ENCODE measurements around the gene SH3PXD2A.

Gene SH3PXD2A

GRCh38 chr10:103652599-103653281, 202.6 kb downstream of the SH3PXD2A start:
- H3K79me2 ChIP-seq (ENCODE audit: control insufficient read depth, insufficient read depth, low read length) = no peaks in the 10 kb centered on the region
- H2BK15ac ChIP-seq (replicated peaks; ENCODE audit: low read depth) = no peak overlapping the region
- no peaks in the 10 kb centered on the region for H3K27me3 ChIP-seq (ENCODE audit: insufficient read depth, low read length, poor library complexity)
- no peak overlapping the region for H4K5ac ChIP-seq (ENCODE audit: low read length)
- no peaks in the 10 kb centered on the region for H3K36me3 ChIP-seq (ENCODE audit: control insufficient read depth, insufficient read depth, low read length)
- H3K56ac ChIP-seq (ENCODE audit: low read length) = no peak overlapping the region
- WGBS (ENCODE audit: extremely low coverage, insufficient coverage, low lambda C conversion rate) = no CpG with 5 or more reads among the region's 15 CpGs
- H3K4me3 ChIP-seq (ENCODE audit: low read length) = no peak overlapping the region
- no peak overlapping the region for H3K4ac ChIP-seq (ENCODE audit: low read depth, low read length)
- H2BK5ac ChIP-seq (ENCODE audit: low read length) = no peak overlapping the region
- H3K9ac ChIP-seq (ENCODE audit: low read length) = no peak overlapping the region
- H3K23ac ChIP-seq (ENCODE audit: low read length) = no peak overlapping the region
- no peak overlapping the region for H4K8ac ChIP-seq (ENCODE audit: low read depth, low read length)
- no peak overlapping the region for H2BK120ac ChIP-seq (ENCODE audit: low read depth, low read length)
- no peak overlapping the region for H2AK5ac ChIP-seq (ENCODE audit: low read length)
- no peak overlapping the region for H3K4me2 ChIP-seq (ENCODE audit: low read length)
- no peaks in the 10 kb centered on the region for H3K4me1 ChIP-seq (ENCODE audit: control insufficient read depth, low read depth, low read length)
- peaks cover 2% of the 10 kb centered on the region for H3K79me1 ChIP-seq (ENCODE audit: low read length)
- H3K18ac ChIP-seq (ENCODE audit: low read length) = no peak overlapping the region
- no peak for DNase-seq
- no peak overlapping the region for H3K27ac ChIP-seq (ENCODE audit: low read depth, low read length)

GRCh38 chr10:103651783-103652476, 203.4 kb downstream of the SH3PXD2A start:
- H3K23ac ChIP-seq (ENCODE audit: low read length) = no peak overlapping the region
- DNase-seq = no peak
- H3K79me1 ChIP-seq (ENCODE audit: low read length) = peaks cover 2% of the 10 kb centered on the region
- no peak overlapping the region for H2BK5ac ChIP-seq (ENCODE audit: low read length)
- no peak overlapping the region for H4K8ac ChIP-seq (ENCODE audit: low read depth, low read length)
- no peaks in the 10 kb centered on the region for H3K27me3 ChIP-seq (ENCODE audit: insufficient read depth, low read length, poor library complexity)
- no peak overlapping the region for H2BK15ac ChIP-seq (replicated peaks; ENCODE audit: low read depth)
- no peak overlapping the region for H3K4ac ChIP-seq (ENCODE audit: low read depth, low read length)
- WGBS (ENCODE audit: extremely low coverage, insufficient coverage, low lambda C conversion rate) = no CpG with 5 or more reads among the region's 10 CpGs
- H3K79me2 ChIP-seq (ENCODE audit: control insufficient read depth, insufficient read depth, low read length) = no peaks in the 10 kb centered on the region
- no peak overlapping the region for H3K4me3 ChIP-seq (ENCODE audit: low read length)
- H3K56ac ChIP-seq (ENCODE audit: low read length) = no peak overlapping the region
- no peaks in the 10 kb centered on the region for H3K4me1 ChIP-seq (ENCODE audit: control insufficient read depth, low read depth, low read length)
- no peak overlapping the region for H3K18ac ChIP-seq (ENCODE audit: low read length)
- H3K27ac ChIP-seq (ENCODE audit: low read depth, low read length) = no peak overlapping the region
- no peak overlapping the region for H3K9ac ChIP-seq (ENCODE audit: low read length)
- no peak overlapping the region for H3K4me2 ChIP-seq (ENCODE audit: low read length)
- H4K5ac ChIP-seq (ENCODE audit: low read length) = no peak overlapping the region
- no peak overlapping the region for H2BK120ac ChIP-seq (ENCODE audit: low read depth, low read length)
- H2AK5ac ChIP-seq (ENCODE audit: low read length) = no peak overlapping the region
- H3K36me3 ChIP-seq (ENCODE audit: control insufficient read depth, insufficient read depth, low read length) = peaks cover 2% of the 10 kb centered on the region

- Histone ChIP-seq H2BK120ac (ENCODE audit: low read depth, low read length) (no peak overlapping the region), H3K9ac (ENCODE audit: low read length) (no peak overlapping the region), H4K8ac (ENCODE audit: low read depth, low read length) (no peak overlapping the region), H2BK5ac (ENCODE audit: low read length) (no peak overlapping the region), H3K56ac (ENCODE audit: low read length) (no peak overlapping the region), H3K27ac (ENCODE audit: low read depth, low read length) (no peak overlapping the region), H4K5ac (ENCODE audit: low read length) (no peak overlapping the region), H2AK5ac (ENCODE audit: low read length) (no peak overlapping the region), H3K4me3 (ENCODE audit: low read length) (no peak overlapping the region), H3K23ac (ENCODE audit: low read length) (no peak overlapping the region), H3K18ac (ENCODE audit: low read length) (no peak overlapping the region), H3K79me1 (ENCODE audit: low read length) (peaks cover 2% of the 10 kb centered on the region), H3K79me2 (ENCODE audit: control insufficient read depth, insufficient read depth, low read length) (no peaks in the 10 kb centered on the region), H3K4ac (ENCODE audit: low read depth, low read length) (no peak overlapping the region), H3K27me3 (ENCODE audit: insufficient read depth, low read length, poor library complexity) (no peaks in the 10 kb centered on the region), H2BK15ac (replicated peaks; ENCODE audit: low read depth) (no peak overlapping the region), H3K36me3 (ENCODE audit: control insufficient read depth, insufficient read depth, low read length) (peaks cover 2% of the 10 kb centered on the region), H3K4me1 (ENCODE audit: control insufficient read depth, low read depth, low read length) (no peaks in the 10 kb centered on the region), H3K4me2 (ENCODE audit: low read length) (no peak overlapping the region)
- no peak for DNase-seq
- WGBS (ENCODE audit: extremely low coverage, insufficient coverage, low lambda C conversion rate) = no CpG with 5 or more reads among the region's 1 CpG
These were observed 204.0 kb downstream of the SH3PXD2A start for GRCh38 chr10:103651333-103651732.

- H4K8ac ChIP-seq (ENCODE audit: low read depth, low read length) = no peak overlapping the region
- no peak for DNase-seq
- no peak overlapping the region for H4K5ac ChIP-seq (ENCODE audit: low read length)
- H3K4me3 ChIP-seq (ENCODE audit: low read length) = no peak overlapping the region
- no peak overlapping the region for H3K9ac ChIP-seq (ENCODE audit: low read length)
- WGBS (ENCODE audit: extremely low coverage, insufficient coverage, low lambda C conversion rate) = no CpG with 5 or more reads among the region's 11 CpGs
- no peaks in the 10 kb centered on the region for H3K27me3 ChIP-seq (ENCODE audit: insufficient read depth, low read length, poor library complexity)
- no peak overlapping the region for H2BK5ac ChIP-seq (ENCODE audit: low read length)
- H3K36me3 ChIP-seq (ENCODE audit: control insufficient read depth, insufficient read depth, low read length) = peaks cover 4% of the 10 kb centered on the region
- no peak overlapping the region for H2AK5ac ChIP-seq (ENCODE audit: low read length)
- H3K27ac ChIP-seq (ENCODE audit: low read depth, low read length) = no peak overlapping the region
- H3K4ac ChIP-seq (ENCODE audit: low read depth, low read length) = no peak overlapping the region
- H2BK120ac ChIP-seq (ENCODE audit: low read depth, low read length) = no peak overlapping the region
- no peak overlapping the region for H3K23ac ChIP-seq (ENCODE audit: low read length)
- no peak overlapping the region for H3K18ac ChIP-seq (ENCODE audit: low read length)
- H3K56ac ChIP-seq (ENCODE audit: low read length) = no peak overlapping the region
- H3K79me2 ChIP-seq (ENCODE audit: control insufficient read depth, insufficient read depth, low read length) = no peaks in the 10 kb centered on the region
- peaks cover 2% of the 10 kb centered on the region for H3K79me1 ChIP-seq (ENCODE audit: low read length)
- H3K4me1 ChIP-seq (ENCODE audit: control insufficient read depth, low read depth, low read length) = no peaks in the 10 kb centered on the region
- H3K4me2 ChIP-seq (ENCODE audit: low read length) = no peak overlapping the region
- H2BK15ac ChIP-seq (replicated peaks; ENCODE audit: low read depth) = no peak overlapping the region
These were observed 205.5 kb downstream of the SH3PXD2A start for GRCh38 chr10:103649654-103650423.

GRCh38 chr10:103648636-103649532, 206.5 kb downstream of the SH3PXD2A start:
- no peak overlapping the region for H3K4me2 ChIP-seq (ENCODE audit: low read length)
- H3K9ac ChIP-seq (ENCODE audit: low read length) = no peak overlapping the region
- no peak overlapping the region for H3K27ac ChIP-seq (ENCODE audit: low read depth, low read length)
- no peak overlapping the region for H2BK120ac ChIP-seq (ENCODE audit: low read depth, low read length)
- H3K4me3 ChIP-seq (ENCODE audit: low read length) = no peak overlapping the region
- H3K4me1 ChIP-seq (ENCODE audit: control insufficient read depth, low read depth, low read length) = no peaks in the 10 kb centered on the region
- H4K8ac ChIP-seq (ENCODE audit: low read depth, low read length) = no peak overlapping the region
- no peak overlapping the region for H2BK15ac ChIP-seq (replicated peaks; ENCODE audit: low read depth)
- no peak overlapping the region for H3K23ac ChIP-seq (ENCODE audit: low read length)
- H3K79me1 ChIP-seq (ENCODE audit: low read length) = peaks cover 2% of the 10 kb centered on the region
- H3K56ac ChIP-seq (ENCODE audit: low read length) = no peak overlapping the region
- H3K79me2 ChIP-seq (ENCODE audit: control insufficient read depth, insufficient read depth, low read length) = no peaks in the 10 kb centered on the region
- no peak for DNase-seq
- WGBS (ENCODE audit: extremely low coverage, insufficient coverage, low lambda C conversion rate) = no CpG with 5 or more reads among the region's 18 CpGs
- no peak overlapping the region for H2AK5ac ChIP-seq (ENCODE audit: low read length)
- no peaks in the 10 kb centered on the region for H3K27me3 ChIP-seq (ENCODE audit: insufficient read depth, low read length, poor library complexity)
- H3K18ac ChIP-seq (ENCODE audit: low read length) = no peak overlapping the region
- peaks cover 4% of the 10 kb centered on the region for H3K36me3 ChIP-seq (ENCODE audit: control insufficient read depth, insufficient read depth, low read length)
- H4K5ac ChIP-seq (ENCODE audit: low read length) = no peak overlapping the region
- H2BK5ac ChIP-seq (ENCODE audit: low read length) = no peak overlapping the region
- H3K4ac ChIP-seq (ENCODE audit: low read depth, low read length) = no peak overlapping the region
